Neural crest cell (in vitro differentiated cells): Measurements from ENCODE around the gene GPR25. TPM values are rescaled to one million over a fixed set of nuclear protein-coding genes. Genes with fewer than 3 reads are reported as not detected.
A peak's percentile ranks its signal among the peaks of the same experiment; 100 is the strongest.

ENCODE experiments used
- DNase-seq: peaks from one replicate; pipeline ENCODE4 v3.0.0; 2021; ENCODE audit warnings: low read depth, mixed read lengths, low spot score
- H3K27ac Mint-ChIP-seq: one replicate; pipeline ENCODE4 v1.8.0; 2021; ENCODE audit warnings: mild to moderate bottlenecking, mixed read lengths; ENCODE audit not compliant: unreplicated experiment
- H3K27me3 Mint-ChIP-seq: 2 replicates; pipeline ENCODE4 v1.8.0; 2021; ENCODE audit warnings: low read depth, mild to moderate bottlenecking, mixed read lengths
- H3K36me3 Mint-ChIP-seq: 2 replicates; pipeline ENCODE4 v1.8.0; 2021; ENCODE audit warnings: low read depth, mild to moderate bottlenecking, mixed read lengths
- H3K4me1 Mint-ChIP-seq: 2 replicates; pipeline ENCODE4 v1.8.0; 2021; ENCODE audit warnings: mixed read lengths
- H3K4me3 Mint-ChIP-seq: one replicate; pipeline ENCODE4 v1.8.0; 2021; ENCODE audit warnings: mild to moderate bottlenecking, mixed read lengths
- H3K9me3 Mint-ChIP-seq: 2 replicates; pipeline ENCODE4 v1.8.0; 2021; ENCODE audit warnings: mixed read lengths
- total RNA-seq: library from RNA; stranded (reverse); gene quantifications from 2 replicates; pipeline ENCODE4 v1.2.1, GENCODE V29; 2021
- TF ChIP-seq, protein P1 (sequence below): fragments of 200-600 bp; sonication (generic); conservative IDR thresholded peaks from 2 replicates; pipeline ENCODE4 v1.5.0; 2021; ENCODE audit warnings: antibody characterized with exemption, mild to moderate bottlenecking

GPR25 gene
- total RNA-seq, 1 donor from 2014 or later, result not detected

DNA sequence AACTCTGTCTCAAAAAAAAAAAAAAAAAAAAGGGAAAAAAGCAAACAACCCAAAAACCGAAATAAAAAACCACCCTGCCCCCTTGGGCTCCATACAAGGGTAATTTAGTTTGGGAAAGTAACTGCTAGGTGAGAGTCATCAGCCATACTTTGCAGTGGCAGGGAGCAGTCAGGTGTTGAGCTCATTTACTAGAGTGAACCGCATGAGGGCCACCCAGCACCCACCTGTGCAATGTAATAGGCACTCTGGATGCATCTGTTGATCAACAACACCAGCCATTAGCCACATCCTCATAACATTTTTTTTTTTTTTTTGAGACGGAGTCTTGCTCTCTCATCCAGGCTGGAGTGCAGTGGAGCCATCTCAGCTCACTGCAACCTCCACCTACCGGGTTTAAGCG, 31.0 kb downstream of the GPR25 start:
- Mint-ChIP-seq H3K27me3 (no peaks in the 10 kb centered on the region), H3K9me3 (no peaks in the 10 kb centered on the region), H3K36me3 (peaks cover 11% of the 10 kb centered on the region), H3K4me1 (no peaks in the 10 kb centered on the region), H3K4me3 (no peak overlapping the region), H3K27ac (no peak overlapping the region)
- no peak for DNase-seq
- TF ChIP-seq, protein P1, sequence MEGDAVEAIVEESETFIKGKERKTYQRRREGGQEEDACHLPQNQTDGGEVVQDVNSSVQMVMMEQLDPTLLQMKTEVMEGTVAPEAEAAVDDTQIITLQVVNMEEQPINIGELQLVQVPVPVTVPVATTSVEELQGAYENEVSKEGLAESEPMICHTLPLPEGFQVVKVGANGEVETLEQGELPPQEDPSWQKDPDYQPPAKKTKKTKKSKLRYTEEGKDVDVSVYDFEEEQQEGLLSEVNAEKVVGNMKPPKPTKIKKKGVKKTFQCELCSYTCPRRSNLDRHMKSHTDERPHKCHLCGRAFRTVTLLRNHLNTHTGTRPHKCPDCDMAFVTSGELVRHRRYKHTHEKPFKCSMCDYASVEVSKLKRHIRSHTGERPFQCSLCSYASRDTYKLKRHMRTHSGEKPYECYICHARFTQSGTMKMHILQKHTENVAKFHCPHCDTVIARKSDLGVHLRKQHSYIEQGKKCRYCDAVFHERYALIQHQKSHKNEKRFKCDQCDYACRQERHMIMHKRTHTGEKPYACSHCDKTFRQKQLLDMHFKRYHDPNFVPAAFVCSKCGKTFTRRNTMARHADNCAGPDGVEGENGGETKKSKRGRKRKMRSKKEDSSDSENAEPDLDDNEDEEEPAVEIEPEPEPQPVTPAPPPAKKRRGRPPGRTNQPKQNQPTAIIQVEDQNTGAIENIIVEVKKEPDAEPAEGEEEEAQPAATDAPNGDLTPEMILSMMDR, result no peak

DNA sequence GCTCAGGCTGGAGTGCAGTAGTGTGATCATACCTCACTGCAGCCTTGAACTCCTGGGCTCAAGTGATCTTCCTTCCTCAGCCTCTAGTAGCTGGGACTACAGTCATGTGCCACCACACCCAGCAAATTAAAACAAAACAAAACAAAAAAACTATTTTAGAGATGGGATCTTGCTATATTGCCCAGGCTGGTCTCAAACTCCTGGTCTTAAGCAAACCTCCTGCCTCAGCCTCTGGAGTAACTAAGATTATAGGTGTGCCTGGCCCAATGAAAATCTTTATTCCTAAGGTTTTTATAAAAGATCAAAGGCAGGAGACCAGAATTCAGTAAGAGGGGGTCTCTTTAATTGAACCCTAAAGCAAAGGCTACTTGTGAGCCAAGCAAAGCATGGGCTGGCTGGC, 32.0 kb downstream of the GPR25 start:
- no peaks in the 10 kb centered on the region for H3K9me3 Mint-ChIP-seq
- no peaks in the 10 kb centered on the region for H3K4me1 Mint-ChIP-seq
- TF ChIP-seq, protein P1, result no peak
- no peak overlapping the region for H3K4me3 Mint-ChIP-seq
- H3K27ac Mint-ChIP-seq, result no peak overlapping the region
- H3K36me3 Mint-ChIP-seq, result peaks cover 8% of the 10 kb centered on the region
- no peaks in the 10 kb centered on the region for H3K27me3 Mint-ChIP-seq
- no peak for DNase-seq

DNA sequence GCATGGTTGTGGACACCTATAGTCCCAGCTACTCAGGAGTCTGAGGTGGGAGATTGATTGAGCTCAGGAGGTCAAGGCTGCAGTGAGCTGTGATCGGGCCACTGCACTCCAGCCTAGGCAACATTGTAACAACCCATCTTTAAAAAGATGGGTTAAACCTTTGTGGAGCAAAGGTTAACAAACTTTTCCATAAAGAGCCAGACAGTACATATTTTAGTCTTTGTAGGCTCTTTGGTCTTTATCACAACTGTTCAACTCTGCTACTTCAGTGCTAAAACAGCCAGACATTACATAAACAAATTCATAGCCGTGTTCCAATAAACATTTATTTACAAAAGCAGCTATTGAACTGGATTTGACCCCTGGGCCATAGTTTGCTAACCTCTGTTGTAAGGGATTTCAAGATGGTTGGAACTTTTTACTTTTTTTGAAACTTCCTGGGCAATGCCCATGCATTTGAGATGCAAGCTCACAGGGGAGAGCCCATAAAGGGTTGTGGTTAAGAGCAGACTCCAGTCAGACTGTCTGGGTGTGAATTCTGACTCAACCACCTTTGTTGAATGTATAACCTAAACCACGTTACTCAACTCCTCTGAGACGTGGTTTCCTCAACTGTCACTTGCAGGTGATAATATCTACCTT, 32.8 kb downstream of the GPR25 start:
- TF ChIP-seq, protein P1, result no peak
- Mint-ChIP-seq H3K4me3 (no peak overlapping the region), H3K4me1 (no peaks in the 10 kb centered on the region), H3K9me3 (no peaks in the 10 kb centered on the region), H3K27ac (peak overlapping the region; percentile 12), H3K36me3 (peaks cover 10% of the 10 kb centered on the region), H3K27me3 (no peaks in the 10 kb centered on the region)
- DNase-seq, result no peak

DNA sequence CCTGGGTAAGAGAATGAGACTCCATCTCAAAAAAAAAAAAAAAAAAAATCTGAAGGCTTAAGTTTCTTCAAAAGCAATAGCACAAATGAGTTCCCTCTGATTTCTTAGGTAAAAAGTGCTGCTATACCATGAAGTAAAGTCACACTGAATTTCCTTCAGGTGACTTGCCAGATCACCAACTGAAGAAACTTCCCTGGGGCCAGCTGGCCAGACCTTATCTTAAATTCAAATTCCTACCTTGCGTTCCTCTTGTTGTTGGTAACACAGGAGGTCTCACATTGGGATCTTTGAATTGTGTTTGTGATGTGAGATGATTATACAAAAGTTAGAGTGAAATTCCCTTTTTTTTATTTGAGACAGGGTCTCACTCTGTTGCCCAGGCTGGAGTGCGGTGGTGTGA, 33.7 kb downstream of the GPR25 start:
- Mint-ChIP-seq H3K4me1 (no peaks in the 10 kb centered on the region), H3K4me3 (no peak overlapping the region), H3K36me3 (peaks cover 7% of the 10 kb centered on the region), H3K27ac (no peak overlapping the region), H3K27me3 (no peaks in the 10 kb centered on the region), H3K9me3 (no peaks in the 10 kb centered on the region)
- DNase-seq, result no peak
- TF ChIP-seq, protein P1, result no peak

- Mint-ChIP-seq H3K27ac (no peak overlapping the region), H3K27me3 (no peaks in the 10 kb centered on the region)
Measured at GRCh38 chr1:200907611-200908097, 34.9 kb downstream of the GPR25 start.

More at GRCh38 chr1:200907611-200908097, 34.9 kb downstream of the GPR25 start:
- peaks cover 7% of the 10 kb centered on the region for H3K36me3 Mint-ChIP-seq
- no peak for DNase-seq
- TF ChIP-seq, protein P1, result no peak
- H3K9me3 Mint-ChIP-seq, result no peaks in the 10 kb centered on the region
- H3K4me1 Mint-ChIP-seq, result no peaks in the 10 kb centered on the region
- peak overlapping the region; percentile 28 for H3K4me3 Mint-ChIP-seq
